Esophagus muscularis mucosa (tissue), 4 donors: ENCODE results near the gene PHF19.

ENCODE experiments used
- EP300 ChIP-seq: sonication (generic); formaldehyde crosslinking; IDR thresholded peaks from one replicate; pipeline ENCODE4 v1.6.1; 2017; ENCODE audit warnings: antibody characterized with exemption
- POLR2AphosphoS5 ChIP-seq, 2 donors: sonication (generic); formaldehyde crosslinking; IDR thresholded peaks; one replicate each; pipeline ENCODE4 v1.6.1; 2017; ENCODE audit warnings: antibody characterized with exemption in 2 of 2
- TF ChIP-seq, protein P1 (sequence below), 3 experiments: fragments of 200-600 bp in 2 of 3; fragments of 450-650 bp in 1 of 3; sonication (generic) in 2 of 3; IDR thresholded peaks; one replicate each; pipeline ENCODE4 v1.5.1; 2017 to 2019; ENCODE audit warnings: antibody characterized with exemption in 3 of 3, mild to moderate bottlenecking in 2 of 3, moderate library complexity in 1 of 3

DNA sequence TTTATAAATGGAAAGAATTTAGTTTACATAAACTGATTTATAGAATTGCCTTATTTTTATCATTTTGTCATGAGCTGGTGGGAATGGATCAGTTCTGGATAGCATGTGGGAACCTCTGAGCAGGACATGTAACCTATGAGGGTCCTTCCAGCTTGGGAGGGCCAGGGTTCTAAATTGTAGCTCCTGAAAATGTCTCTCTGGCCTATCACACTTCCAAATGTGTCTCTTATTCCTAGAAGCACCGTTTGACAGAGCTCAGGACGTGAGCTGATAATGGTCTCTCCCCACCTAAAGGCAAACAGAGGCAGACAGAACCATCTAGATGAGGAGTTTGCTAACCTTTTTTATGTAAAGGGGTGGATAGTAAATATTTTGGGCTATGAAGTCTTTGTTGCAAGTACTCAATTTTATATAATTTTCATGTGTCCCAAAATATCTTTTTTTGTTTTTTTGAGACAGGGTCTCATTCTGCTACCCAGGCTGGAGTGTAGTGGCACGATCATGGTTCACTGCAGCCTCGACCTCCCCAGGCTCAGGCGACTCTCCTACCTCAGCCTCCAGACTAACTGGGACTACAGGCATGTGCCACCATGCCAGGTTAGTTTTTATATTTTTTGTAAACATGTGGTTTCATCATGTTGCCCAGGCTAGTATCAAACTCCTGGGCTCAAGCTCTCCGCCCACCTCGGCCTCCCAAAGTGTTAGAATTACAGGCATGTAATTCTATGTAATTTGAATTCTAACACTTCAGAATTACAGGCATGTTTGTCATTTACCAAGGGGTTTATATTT is 45.6 kb upstream of the PHF19 start:
- TF ChIP-seq EP300 = no peak
- TF ChIP-seq, protein P1, sequence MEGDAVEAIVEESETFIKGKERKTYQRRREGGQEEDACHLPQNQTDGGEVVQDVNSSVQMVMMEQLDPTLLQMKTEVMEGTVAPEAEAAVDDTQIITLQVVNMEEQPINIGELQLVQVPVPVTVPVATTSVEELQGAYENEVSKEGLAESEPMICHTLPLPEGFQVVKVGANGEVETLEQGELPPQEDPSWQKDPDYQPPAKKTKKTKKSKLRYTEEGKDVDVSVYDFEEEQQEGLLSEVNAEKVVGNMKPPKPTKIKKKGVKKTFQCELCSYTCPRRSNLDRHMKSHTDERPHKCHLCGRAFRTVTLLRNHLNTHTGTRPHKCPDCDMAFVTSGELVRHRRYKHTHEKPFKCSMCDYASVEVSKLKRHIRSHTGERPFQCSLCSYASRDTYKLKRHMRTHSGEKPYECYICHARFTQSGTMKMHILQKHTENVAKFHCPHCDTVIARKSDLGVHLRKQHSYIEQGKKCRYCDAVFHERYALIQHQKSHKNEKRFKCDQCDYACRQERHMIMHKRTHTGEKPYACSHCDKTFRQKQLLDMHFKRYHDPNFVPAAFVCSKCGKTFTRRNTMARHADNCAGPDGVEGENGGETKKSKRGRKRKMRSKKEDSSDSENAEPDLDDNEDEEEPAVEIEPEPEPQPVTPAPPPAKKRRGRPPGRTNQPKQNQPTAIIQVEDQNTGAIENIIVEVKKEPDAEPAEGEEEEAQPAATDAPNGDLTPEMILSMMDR (IDR thresholded peaks at IDR 0.05) = no peak
- TF ChIP-seq POLR2AphosphoS5 (IDR thresholded peaks at IDR 0.05) = no peak
